ENCODE results near the gene RPP30. TPM values are rescaled to one million over a fixed set of nuclear protein-coding genes. Genes with fewer than 3 reads are reported as not detected.
"Not testable (repeated sequence)": the region's sequence is repeated elsewhere in the genome, so short reads cannot be mapped to it uniquely, and the experiment has no call there.

Gene RPP30
- total and polyA plus RNA-seq, 2 of the 13 experiments (the other 11 are each of a cell fraction or from before 2014, with no cell fraction given): 27.1 to 65.0 TPM

- TF ChIP-seq AHDC1 (CRISPR knock-in tag; IDR thresholded peaks at IDR 0.05; ENCODE audit: borderline replicate concordance) (no peak), ZNF503 (CRISPR knock-in tag; IDR thresholded peaks at IDR 0.05) (no peak), ZBTB39 (CRISPR knock-in tag; IDR thresholded peaks at IDR 0.05) (no peak), KAT7 (CRISPR knock-in tag; IDR thresholded peaks at IDR 0.05; ENCODE audit: borderline replicate concordance) (no peak), TCF12 (IDR thresholded peaks at IDR 0.05) (no peak), TCF12 (CRISPR knock-in tag; IDR thresholded peaks at IDR 0.05) (no peak), RBM39 (IDR thresholded peaks at IDR 0.05; ENCODE audit: low read depth, low read length, poor library complexity, severe bottlenecking) (no peak), HOXD1 (CRISPR knock-in tag; IDR thresholded peaks at IDR 0.05) (no peak), GPN1 (CRISPR knock-in tag; IDR thresholded peaks at IDR 0.05; ENCODE audit: borderline replicate concordance) (no peak), ZBTB3 (CRISPR knock-in tag; IDR thresholded peaks at IDR 0.05; ENCODE audit: borderline replicate concordance, low read depth) (no peak), ZUFSP (CRISPR knock-in tag; IDR thresholded peaks at IDR 0.05; ENCODE audit: borderline replicate concordance) (no peak), ZNF451 (CRISPR knock-in tag; IDR thresholded peaks at IDR 0.05) (no peak)
These were observed 21.4 kb downstream of the RPP30 start (continued) for GRCh38 chr10:90893190-90893589.

- H3K36me3 ChIP-seq (replicated peaks in 1 of 2; ENCODE audit: control insufficient read depth in 1 of 2, insufficient read depth in 2 of 2, low read length in 2 of 2): peaks cover 7 to 51% of the 10 kb centered on the region in 2 experiments
- H3K79me2 ChIP-seq (ENCODE audit: insufficient read depth, low read length); H3K27me3 ChIP-seq (ENCODE audit: control insufficient read depth in 1 of 2, insufficient read depth in 2 of 2, low read length in 2 of 2); ATAC-seq; H3K9ac ChIP-seq (ENCODE audit: insufficient read depth, low read depth, low read length); intact Hi-C loops (cut with micrococcal nuclease; ENCODE audit: unreplicated experiment); FAIRE-seq; H3K27ac ChIP-seq (ENCODE audit: extremely low read length, insufficient read depth, low read length); DNase-seq (ENCODE audit: low spot score); H3K9me3 ChIP-seq (ENCODE audit: low read length); H2AFZ ChIP-seq (ENCODE audit: low read length); H3K4me3 ChIP-seq (replicated peaks in 1 of 3; ENCODE audit: insufficient read depth in 1 of 3, low read depth in 2 of 3, low read length in 3 of 3); H4K20me1 ChIP-seq (ENCODE audit: insufficient read depth, low read length); H3K4me2 ChIP-seq (ENCODE audit: low read depth, low read length); BruUV-seq (replicated peaks); H3K4me1 ChIP-seq (ENCODE audit: insufficient read depth, low read length); CTCF ChIA-PET (ENCODE audit: low intra/inter-chr PET ratio, low total read pairs); POLR2A ChIA-PET: not testable (repeated sequence)
- in situ Hi-C loops (cut with HindIII; ENCODE audit: extremely low pct_ligation_motif_present, low pct_unique_long_range_greater_than_20kb): loop anchor here (25.0 kb wide), 1 partner anchor 490 kb away; no protein-coding TSS in a partner anchor
- 96% methylated on average over 2 of the region's 2 CpGs for WGBS (ENCODE audit: low lambda C conversion rate)
These were observed 25.1 kb downstream of the RPP30 start for GRCh38 chr10:90896916-90897315.

Measured in HepG2 (cell line).